ENCODE measurements around the gene COL19A1.

Gene COL19A1

DNA sequence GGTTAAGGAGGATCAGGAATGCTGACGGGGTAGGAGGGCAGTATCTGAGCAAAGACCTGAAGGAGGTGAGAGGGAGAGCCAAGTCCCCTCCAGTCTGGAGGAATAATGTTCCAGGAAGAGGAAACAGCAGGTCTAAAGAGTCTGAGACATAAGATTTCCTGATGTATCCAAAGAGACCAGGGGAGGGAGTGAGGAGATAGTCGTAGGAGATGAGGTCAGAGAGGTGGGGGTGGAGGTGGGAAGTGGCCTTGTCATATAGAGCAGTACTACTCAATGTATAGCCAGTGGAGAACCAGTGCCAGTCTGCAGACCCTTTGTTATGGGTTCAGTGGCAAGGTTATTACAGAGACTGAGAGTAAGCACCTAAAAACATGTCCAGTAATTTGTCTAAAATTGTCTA, 305.9 kb downstream of the COL19A1 start:
- Histone ChIP-seq H3K27me3 (no peaks in the 10 kb centered on the region), H3K36me3 (no peaks in the 10 kb centered on the region), H3K27ac (no peak overlapping the region), H3K4me3 (no peak overlapping the region), H3K4me2 (no peak overlapping the region), H4K20me1 (no peaks in the 10 kb centered on the region), H3K4me1 (no peaks in the 10 kb centered on the region), H3K9ac (no peak overlapping the region), H3K9me3 (replicated peaks in 1 of 11) (no peaks in the 10 kb centered on the region)
- TF ChIP-seq Cebpa-rat (IDR thresholded peaks at IDR 0.05), result no peak

DNA sequence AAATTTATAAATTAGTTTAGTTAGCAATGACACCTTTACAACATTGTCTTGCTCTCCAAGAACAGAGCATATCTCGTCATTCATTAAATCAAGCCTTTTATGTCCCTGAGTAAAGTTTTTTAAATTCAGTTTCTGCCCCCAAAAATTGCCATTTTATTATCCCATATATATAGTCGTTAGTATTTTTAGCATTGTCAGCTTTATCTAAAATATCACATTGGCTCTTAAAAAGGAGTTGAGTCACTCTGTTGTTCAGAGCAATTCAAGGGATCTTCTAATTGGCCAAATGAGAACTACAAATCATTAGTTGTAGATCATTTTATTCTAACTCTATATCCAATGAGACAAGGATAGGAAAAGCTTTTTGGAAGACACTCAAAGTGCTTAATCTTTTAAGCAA, 309.4 kb downstream of the COL19A1 start:
- Histone ChIP-seq H3K4me2 (no peak overlapping the region), H4K20me1 (no peaks in the 10 kb centered on the region)
- TF ChIP-seq Cebpa-rat (IDR thresholded peaks at IDR 0.05), result no peak

DNA sequence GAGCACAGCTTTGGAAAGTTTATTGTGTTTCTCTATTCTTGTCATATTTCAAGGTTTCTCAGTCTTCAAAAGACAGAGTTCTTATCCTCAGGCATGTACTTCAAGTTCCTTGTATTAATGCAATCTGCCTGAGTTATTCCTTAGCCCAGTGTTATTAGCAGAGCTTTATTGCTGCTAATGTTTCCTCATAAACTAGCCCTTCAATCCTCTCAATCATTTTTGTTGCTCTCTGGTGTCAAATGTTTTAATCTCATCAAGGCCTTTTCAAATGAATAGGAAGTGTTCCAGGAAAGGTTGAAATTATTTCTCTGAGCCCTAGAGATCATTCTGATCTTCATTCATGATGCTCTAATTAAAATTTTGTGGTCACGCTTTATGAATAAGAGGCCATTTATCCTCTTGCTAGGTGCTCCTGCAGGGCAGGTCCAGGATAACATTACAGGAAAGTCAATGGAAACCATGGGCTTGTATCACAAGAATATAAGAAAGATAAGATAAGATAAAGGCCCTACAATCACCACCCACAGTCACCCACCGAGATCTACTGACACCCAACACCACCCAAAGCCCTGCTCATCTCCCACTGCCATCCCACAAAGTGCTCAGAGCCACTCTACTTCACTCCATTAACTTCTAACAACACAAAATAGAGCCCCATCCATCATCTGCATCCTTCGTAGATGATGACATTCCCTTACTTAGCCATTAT, 310.6 kb downstream of the COL19A1 start:
- Histone ChIP-seq H3K27ac (no peak overlapping the region), H3K4me1 (no peaks in the 10 kb centered on the region), H3K9me3 (replicated peaks in 1 of 11) (0 out of 22 replicates have a peak, but pooled peaks cover 0 to 8% (median 0%) of the 10 kb centered on the region in 11 experiments)

More for the DNA sequence above, 309.4 kb downstream of the COL19A1 start:
- no peak overlapping the region for H3K9ac ChIP-seq
- no peaks in the 10 kb centered on the region for H3K36me3 ChIP-seq
- H3K27ac ChIP-seq, result no peak overlapping the region
- no peaks in the 10 kb centered on the region for H3K27me3 ChIP-seq
- H3K4me3 ChIP-seq, result no peak overlapping the region
- H3K4me1 ChIP-seq, result no peaks in the 10 kb centered on the region
- 0 out of 22 replicates have a peak, but pooled peaks cover 0 to 8% (median 0%) of the 10 kb centered on the region in 11 experiments for H3K9me3 ChIP-seq (replicated peaks in 1 of 11)

DNA sequence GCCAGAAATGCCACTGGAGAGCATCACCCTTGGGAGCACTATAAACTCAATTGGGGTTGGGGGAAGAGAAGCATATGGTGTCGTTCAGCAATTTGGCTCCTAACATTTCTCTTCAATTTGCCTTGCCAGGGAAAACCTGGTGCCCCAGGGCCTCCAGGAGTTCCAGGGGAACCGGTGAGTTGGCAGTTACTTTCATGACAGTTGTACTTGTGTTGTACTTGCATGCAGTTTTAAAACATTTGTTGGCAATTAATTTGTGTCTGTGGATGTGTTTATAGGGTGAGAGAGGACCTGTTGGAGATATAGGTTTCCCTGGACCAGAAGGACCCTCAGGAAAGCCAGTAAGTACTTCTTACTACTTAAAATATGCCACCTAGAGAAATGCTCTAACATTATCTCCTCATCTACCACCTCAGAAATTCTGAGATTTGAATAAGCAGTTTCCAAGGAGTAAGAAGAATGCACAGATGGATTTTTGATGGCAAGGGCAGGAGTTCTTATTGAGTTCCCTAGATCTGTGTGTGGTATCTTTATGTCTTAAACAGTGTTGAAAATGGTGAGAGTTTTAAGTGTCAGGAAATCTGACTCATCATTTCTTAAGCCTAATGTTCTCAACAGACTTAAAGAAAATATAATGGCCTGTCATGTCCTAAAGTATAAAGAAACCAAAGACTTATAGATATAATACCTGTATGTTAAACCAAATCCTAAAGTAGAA, 314.0 kb downstream of the COL19A1 start:
- TF ChIP-seq Cebpa-rat (IDR thresholded peaks at IDR 0.05), result no peak
- Histone ChIP-seq H3K27me3 (no peaks in the 10 kb centered on the region), H3K4me1 (no peaks in the 10 kb centered on the region), H3K9me3 (replicated peaks in 1 of 11) (0 out of 22 replicates have a peak, but pooled peaks cover 0 to 8% (median 0%) of the 10 kb centered on the region in 11 experiments), H4K20me1 (no peaks in the 10 kb centered on the region), H3K4me2 (no peak overlapping the region), H3K9ac (no peak overlapping the region), H3K27ac (no peak overlapping the region), H3K36me3 (no peaks in the 10 kb centered on the region), H3K4me3 (no peak overlapping the region)

More for the DNA sequence above, 310.6 kb downstream of the COL19A1 start:
- no peak for TF ChIP-seq Cebpa-rat (IDR thresholded peaks at IDR 0.05)
- Histone ChIP-seq H4K20me1 (no peaks in the 10 kb centered on the region), H3K9ac (no peak overlapping the region), H3K4me2 (no peak overlapping the region), H3K27me3 (no peaks in the 10 kb centered on the region), H3K4me3 (no peak overlapping the region), H3K36me3 (no peaks in the 10 kb centered on the region)

DNA sequence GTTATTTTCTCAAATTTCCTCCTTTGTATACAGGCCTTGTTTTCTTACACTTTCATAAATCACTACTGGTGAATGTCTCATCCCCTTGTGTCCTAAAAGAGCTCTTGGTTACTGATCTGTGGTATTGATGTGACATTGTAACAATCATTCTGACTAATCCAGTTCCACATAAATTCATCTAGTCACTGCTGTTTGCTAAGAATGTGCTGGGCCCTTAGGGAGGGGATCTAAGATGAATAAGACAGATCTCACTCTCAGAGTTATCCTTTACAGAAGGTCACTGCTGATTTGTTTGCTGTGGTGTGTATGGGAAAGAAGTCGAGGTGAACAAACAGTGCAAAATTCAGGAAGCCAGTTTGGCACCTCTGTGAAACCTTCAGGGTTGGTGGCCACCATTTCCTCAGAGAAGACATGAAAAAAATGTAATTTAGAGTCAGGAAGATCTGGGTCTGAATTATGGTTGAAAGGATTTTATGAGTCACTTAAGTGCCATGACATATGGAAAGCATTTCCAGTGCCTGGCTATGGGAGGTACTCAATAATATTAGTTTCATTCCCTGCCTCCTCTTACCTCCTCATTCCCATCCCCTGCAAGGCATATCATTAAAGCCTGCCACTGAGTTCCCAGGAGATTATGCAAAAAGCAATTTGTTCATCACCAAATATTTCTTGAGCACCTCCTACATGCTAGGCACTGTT, 314.7 kb downstream of the COL19A1 start:
- Histone ChIP-seq H3K9ac (no peak overlapping the region), H3K9me3 (replicated peaks in 1 of 11) (0 out of 22 replicates have a peak, but pooled peaks cover 0 to 8% (median 0%) of the 10 kb centered on the region in 11 experiments), H3K36me3 (no peaks in the 10 kb centered on the region), H3K4me1 (no peaks in the 10 kb centered on the region), H3K27me3 (no peaks in the 10 kb centered on the region), H4K20me1 (no peaks in the 10 kb centered on the region), H3K4me2 (no peak overlapping the region), H3K4me3 (no peak overlapping the region), H3K27ac (no peak overlapping the region)
- TF ChIP-seq Cebpa-rat (IDR thresholded peaks at IDR 0.05), result no peak

DNA sequence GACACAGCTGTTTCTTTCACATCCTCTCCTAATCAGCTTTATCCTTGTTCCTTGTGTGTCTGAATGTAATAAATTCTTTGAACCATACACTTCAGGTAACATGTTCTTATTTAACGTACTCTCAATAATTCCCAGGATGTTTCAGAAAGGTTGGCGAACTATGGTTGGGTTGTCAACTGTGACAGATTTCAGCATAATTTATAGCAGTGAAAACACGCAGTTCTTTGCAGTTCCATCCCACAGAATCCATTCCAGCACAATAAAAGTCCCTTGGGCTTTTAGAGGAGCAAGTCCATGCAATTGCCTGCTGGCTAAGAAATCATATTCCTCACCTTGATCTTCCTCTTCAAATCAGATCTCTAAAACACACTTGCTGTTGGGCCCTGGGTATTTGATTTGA, 317.2 kb downstream of the COL19A1 start:
- no peak for TF ChIP-seq Cebpa-rat (IDR thresholded peaks at IDR 0.05)
- no peak overlapping the region for H3K27ac ChIP-seq
- H3K4me1 ChIP-seq, result no peaks in the 10 kb centered on the region
- no peak overlapping the region for H3K9ac ChIP-seq
- no peaks in the 10 kb centered on the region for H3K36me3 ChIP-seq
- no peak overlapping the region for H3K4me3 ChIP-seq
- no peak overlapping the region for H3K4me2 ChIP-seq
- H3K9me3 ChIP-seq (replicated peaks in 1 of 11), result 0 out of 22 replicates have a peak, but pooled peaks cover 0 to 8% (median 0%) of the 10 kb centered on the region in 11 experiments
- H3K27me3 ChIP-seq, result no peaks in the 10 kb centered on the region
- H4K20me1 ChIP-seq, result no peaks in the 10 kb centered on the region

DNA sequence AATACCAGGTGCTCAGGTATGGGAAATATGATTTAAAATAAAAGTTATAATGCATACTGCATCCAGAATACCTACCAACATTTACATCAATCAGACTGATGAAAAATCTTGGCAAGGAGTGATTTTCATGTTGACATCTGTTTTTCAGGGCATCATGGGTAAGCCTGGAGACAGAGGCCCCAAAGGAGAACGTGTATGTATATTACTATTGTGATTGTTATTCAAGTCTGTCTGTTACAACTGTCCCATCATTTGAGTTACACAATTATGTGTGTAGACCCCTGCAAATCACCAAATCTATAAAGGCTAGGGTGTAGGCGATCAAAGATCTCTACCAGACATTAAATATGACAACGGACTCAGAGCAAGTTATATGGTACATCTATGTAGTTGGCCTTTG, 318.4 kb downstream of the COL19A1 start:
- TF ChIP-seq Cebpa-rat (IDR thresholded peaks at IDR 0.05), result no peak
- H3K4me1 ChIP-seq, result no peaks in the 10 kb centered on the region
- no peaks in the 10 kb centered on the region for H3K27me3 ChIP-seq
- H3K36me3 ChIP-seq, result no peaks in the 10 kb centered on the region
- H3K9ac ChIP-seq, result no peak overlapping the region
- H3K4me2 ChIP-seq, result no peak overlapping the region
- no peaks in the 10 kb centered on the region for H4K20me1 ChIP-seq
- H3K9me3 ChIP-seq (replicated peaks in 1 of 11), result 0 out of 22 replicates have a peak, but pooled peaks cover 0 to 6% (median 0%) of the 10 kb centered on the region in 11 experiments
- H3K4me3 ChIP-seq, result no peak overlapping the region
- no peak overlapping the region for H3K27ac ChIP-seq

DNA sequence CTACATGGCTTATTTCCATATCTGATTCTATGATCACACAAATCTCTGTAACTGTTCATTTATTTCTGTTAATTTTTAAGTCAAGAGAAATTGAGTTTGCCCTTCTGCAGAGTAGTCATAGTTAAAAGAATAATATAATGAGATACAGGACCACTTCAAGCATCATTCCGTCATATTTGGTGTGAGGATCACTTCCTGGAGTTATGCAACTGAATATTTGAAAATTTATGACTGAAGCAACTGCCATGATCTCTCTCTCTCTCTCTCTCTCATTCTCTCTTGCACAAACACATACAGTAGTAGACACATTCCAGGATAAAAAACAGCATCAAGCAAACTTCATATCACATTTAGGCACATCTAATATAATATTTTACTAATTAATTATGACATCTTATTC, 320.1 kb downstream of the COL19A1 start:
- no peak overlapping the region for H3K4me2 ChIP-seq
- H4K20me1 ChIP-seq, result no peaks in the 10 kb centered on the region
- H3K36me3 ChIP-seq, result no peaks in the 10 kb centered on the region
- H3K4me3 ChIP-seq, result no peak overlapping the region
- no peaks in the 10 kb centered on the region for H3K27me3 ChIP-seq
- H3K4me1 ChIP-seq, result no peaks in the 10 kb centered on the region
- no peak for TF ChIP-seq Cebpa-rat (IDR thresholded peaks at IDR 0.05)
- no peak overlapping the region for H3K27ac ChIP-seq
- no peak overlapping the region for H3K9ac ChIP-seq
- no peaks in the 10 kb centered on the region for H3K9me3 ChIP-seq (replicated peaks in 1 of 11)

DNA sequence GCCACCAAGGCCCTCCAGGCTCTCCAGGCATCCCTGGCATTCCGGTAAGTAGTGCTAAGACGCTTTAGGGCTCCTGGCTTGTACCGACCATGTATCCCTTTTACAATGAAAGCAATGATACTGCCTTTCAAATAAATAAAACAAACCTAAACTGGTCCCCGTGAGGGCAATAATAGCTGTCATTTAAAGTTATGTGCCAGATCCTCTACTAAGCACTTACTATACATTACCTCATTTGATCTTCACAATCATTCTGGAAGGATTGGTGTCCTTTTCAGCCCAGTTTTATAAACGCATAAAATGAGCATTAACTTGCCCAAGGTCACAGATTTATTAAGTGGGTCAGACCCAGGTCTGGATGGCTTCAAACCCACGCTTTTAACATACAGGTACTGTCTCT, 321.8 kb downstream of the COL19A1 start:
- Histone ChIP-seq H3K4me2 (no peak overlapping the region), H4K20me1 (no peaks in the 10 kb centered on the region), H3K36me3 (no peaks in the 10 kb centered on the region), H3K9ac (no peak overlapping the region), H3K4me3 (no peak overlapping the region), H3K27me3 (no peaks in the 10 kb centered on the region), H3K9me3 (replicated peaks in 1 of 11) (no peaks in the 10 kb centered on the region), H3K4me1 (no peaks in the 10 kb centered on the region), H3K27ac (no peak overlapping the region)
- TF ChIP-seq Cebpa-rat (IDR thresholded peaks at IDR 0.05), result no peak
